Activated CD8-positive, alpha-beta memory T cell treated with anti-CD3 and anti-CD28 coated beads, Interleukin-2, amount 50 U/mL, for 1 hour (primary cell): Measurements from ENCODE around the gene BGN.

Experiments
- DNase-seq: peaks from one replicate; pipeline ENCODE4 v3.0.0-alpha.2; 2020; ENCODE audit errors: extremely low read depth

BGN gene

DNA sequence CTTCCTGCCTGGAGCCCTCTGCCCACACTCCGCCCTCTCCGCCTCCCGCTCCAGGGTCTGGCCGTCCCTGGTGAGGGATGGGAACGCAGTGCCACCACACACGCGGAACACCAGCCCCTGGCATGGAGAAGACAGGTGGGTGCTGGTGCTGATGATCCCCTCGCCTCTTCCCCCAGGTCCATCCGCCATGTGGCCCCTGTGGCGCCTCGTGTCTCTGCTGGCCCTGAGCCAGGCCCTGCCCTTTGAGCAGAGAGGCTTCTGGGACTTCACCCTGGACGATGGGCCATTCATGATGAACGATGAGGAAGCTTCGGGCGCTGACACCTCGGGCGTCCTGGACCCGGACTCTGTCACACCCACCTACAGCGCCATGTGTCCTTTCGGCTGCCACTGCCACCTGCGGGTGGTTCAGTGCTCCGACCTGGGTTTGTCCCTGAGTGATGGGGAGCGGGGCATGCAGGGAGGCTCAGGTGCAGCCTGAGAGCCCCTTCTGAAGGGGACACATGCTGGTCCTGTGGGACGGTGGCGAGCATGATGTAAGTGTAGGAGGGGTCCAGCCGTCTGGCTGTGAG lies 9.8 kb downstream of the BGN start:
- no peak for DNase-seq

DNA sequence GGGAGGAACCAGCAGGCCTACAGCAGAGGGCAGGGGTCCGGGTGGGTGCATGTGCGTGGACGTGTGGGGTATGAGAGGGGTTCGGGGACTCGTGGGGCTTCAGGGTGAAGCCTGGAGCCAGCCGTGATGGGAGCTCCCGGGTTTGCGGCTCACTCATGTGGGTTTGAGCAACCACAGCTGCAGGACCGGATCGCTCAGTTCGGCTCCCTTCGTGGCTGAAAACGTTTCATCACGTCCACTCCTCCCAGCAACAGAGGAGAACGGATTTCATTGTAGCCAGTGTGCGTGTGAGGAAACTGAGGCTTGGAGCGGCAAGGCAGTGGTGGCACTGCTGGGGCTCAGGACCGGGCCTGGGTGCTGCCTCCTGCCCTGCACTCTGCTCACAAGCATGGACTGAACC lies 10.6 kb downstream of the BGN start:
- DNase-seq = no peak

DNA sequence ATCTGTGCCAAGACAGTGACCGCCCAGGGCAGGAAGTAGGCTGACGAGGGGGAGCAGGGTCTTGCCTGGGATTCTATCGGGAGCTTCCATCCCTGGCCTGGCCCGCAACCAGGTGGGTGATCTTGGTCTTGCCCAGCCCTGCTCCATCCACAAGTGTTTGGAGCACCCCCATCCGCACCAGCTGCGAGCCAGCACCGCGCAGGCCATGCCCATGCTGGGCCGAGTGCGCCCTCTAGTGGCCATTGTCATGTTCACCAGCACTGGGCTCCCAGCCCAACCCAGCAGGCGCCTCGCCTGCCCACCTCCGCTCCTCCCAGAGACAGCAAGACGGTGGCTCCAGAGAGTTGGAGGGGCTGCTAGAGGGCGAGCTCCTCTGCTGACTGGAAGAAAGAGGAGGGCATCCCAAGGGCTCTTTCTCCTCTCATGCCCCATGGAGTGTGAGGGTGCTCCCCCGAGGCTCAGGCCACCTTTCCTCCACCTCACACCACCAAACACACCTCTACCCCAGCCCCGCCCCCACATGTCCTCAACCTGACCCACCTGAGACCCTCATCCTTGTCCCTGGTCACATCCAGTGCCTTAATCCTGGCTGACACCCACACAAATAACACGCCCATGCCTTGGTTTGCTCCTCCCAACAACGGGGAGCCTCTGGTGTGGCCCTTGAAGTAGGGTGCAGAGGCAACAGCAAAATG lies 12.9 kb downstream of the BGN start:
- DNase-seq = peak; percentile 60

DNA sequence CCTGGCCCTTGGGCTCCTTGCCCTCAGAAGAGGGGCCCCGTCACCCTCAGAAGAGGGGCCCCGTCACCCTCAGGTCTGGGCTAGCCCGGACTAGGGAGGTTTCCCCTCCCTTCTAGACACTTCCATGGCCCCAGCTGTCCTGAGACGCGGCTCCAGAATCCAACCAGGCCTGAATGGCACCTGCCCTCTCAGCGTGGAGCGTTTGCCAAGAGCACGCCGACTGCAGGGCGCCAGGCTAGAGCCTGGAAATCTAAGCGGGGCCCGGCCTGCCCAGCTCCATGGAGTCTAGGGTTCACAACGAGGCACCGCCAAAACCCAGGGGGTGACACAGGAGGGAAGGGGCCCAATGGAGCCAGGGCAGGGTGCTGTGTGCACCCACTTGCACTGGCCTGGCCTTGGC lies 14.8 kb downstream of the BGN start:
- DNase-seq = no peak

DNA sequence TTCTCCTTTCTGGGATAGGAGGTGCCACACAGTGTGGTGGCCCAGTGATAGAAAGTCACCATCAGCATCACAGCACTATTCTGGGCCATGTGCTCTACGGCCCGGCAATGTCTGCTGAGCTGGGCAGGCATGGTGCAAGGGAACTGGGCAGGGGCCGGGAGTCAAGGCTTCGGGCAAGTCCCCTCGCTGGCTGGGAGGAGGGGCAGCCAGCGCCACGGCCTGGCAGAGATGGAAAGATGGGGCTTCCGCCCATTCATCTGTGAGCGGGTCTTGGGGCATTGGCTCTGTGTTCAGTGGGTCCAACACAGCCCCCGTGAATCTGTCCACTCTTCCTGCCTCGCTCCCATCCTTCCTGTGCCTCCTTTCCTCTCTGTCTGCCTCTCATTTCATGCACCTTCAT lies 15.6 kb downstream of the BGN start:
- DNase-seq = no peak

DNA sequence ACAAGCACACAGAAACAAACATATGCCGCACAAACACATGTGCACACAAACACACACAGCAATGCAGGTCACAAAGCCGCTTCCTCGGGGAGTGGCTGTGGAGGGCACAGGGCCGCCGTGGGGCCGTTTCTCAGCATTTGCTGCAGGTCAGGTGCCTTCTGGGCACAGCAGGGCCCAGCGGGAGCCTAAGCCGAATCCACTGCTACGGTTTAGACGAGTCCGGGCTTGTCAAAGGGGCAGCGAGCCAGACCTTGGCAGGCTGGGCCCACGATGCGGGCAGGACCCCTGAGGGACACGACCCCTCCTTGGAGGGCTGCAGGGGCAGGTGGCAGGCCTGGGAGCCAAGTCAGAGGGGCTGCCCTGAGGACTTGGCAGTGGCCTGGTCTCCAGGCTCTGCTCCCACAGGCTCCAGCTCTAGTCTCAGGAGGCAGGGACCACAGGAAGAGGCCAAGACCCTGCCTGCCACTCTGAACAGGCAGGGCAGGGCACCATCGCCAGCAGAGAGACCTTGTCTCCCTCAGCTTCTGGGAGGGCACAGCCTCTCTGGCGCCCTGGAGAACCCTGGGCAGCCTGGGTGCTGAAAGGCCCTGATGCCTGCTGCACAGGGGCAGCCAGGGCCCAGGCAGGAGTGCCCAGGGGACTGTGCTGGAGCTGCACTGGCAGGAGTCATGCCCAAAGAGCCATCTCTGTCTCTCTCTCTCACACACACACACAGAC lies 17.2 kb downstream of the BGN start:
- DNase-seq = no peak

DNA sequence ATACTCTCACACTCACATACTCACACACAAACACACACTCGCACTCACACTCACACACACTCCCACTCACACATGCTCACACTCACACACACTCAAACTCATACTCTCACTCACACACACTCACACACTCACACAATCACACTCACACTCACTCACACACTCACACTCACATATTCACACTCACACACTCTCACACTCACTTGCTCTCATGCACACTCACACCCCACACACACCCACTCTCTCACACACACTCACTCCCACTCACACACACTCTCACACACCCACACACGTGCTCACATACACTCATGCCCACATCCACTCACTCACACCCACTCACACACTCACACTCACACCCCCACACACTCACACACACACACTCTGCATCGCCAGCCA lies 17.7 kb downstream of the BGN start:
- DNase-seq = no peak

DNA sequence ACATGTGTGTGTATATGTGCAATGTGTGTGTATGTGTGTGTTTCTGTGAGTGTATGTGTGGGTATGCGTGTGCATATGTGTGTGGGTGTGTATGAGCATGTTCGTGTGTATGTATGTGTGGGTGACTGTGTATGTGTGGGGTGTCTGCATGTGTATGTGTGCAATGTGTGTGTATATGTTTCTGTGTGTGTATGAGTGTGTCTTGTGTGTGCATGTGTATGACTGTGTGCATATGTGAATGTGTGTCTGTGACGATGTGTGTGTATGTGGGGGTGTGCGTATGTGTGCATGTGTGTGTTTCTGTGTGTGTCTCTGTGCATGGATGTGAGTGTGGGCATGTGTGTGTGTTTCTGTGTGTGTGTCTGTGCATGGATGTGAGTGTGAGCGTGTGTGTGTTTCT lies 18.5 kb downstream of the BGN start:
- DNase-seq = no peak

DNA sequence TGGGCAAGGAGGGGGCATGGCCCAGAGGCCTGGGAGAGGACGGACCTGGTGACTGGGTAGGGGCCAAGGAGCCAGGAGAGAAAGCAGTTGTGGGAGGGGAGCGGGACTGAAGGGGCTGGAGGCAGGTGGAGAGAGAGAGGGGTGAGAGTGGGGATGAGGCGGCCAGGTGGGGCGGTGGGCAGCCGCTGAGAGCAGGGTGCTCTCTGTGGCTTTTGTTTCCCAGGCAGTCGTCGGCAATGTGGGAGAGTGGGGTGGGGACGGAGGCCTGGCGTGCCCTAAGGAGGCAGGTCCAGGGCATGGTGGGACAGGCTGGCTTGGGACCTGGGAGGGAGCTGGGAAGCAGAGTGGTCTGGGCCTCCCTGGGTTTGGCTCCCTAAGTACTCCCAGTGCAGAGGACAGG lies 19.5 kb downstream of the BGN start:
- no peak for DNase-seq

DNA sequence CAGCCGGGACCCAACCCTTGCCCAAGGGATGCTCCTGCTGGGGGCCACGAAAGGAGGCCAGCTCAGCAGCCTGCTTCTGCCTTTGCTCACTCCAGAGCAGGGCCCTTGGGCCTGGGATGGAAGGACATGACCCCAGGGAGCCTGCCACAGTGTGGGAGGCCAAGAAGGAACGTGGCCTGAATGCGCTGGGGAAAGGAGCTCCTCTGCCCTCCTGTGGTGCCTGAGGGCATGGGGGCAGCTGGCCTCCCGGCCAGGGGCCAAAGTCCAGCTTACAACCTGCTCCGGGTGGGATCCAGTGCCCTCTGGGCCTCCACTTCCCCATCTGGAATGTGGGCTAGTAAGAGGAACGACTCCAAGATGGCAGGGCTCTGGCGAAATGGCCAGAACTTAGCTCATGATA lies 20.7 kb downstream of the BGN start:
- no peak for DNase-seq

DNA sequence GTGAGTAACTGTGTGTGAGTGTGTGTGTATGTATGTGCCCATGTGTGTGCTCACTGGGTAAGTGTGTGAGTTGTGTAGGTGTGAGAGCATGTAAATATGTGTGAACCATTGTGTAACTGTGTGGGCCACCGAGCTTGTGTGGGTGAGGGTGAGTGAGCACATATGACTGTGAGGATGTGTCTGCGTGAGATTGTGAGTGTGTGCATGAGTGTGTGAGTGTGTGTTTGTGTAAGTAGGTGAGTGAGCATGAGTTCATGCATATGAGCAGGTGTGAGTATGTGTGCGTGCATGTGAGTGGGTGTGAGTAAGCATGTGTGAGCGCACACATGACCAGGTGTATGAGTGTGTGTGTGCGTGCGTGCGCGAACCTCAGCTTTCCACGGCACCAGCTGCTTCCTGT lies 21.3 kb downstream of the BGN start:
- no peak for DNase-seq

DNA sequence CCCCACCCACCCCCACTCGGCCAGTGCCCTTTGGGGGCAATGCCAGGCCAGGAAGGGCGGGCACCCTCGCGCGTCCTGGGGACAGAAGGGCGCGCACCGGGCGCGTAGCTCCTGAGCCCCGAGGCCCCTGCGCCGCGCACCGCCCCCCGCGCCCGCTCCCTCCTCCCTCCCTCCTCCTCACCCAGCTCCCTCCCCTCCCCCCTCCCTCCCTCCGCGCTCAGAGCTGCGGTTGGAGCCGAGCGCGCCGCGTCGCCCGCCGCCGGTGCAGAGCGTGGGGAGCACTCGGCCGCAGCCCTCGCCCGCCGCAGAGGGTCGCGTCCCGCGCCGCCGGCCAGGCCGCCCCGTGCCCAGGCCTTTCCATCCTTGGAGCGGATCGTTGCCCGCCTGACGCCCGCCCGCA lies 22.6 kb downstream of the BGN start, which contains the start of gene ATP2B3:
ATP2B3 (plus strand) TSS at position 220 of the 400 bp plus-strand sequence. CDS start 18,606 bp downstream, outside the sequence.
- DNase-seq = no peak

DNA sequence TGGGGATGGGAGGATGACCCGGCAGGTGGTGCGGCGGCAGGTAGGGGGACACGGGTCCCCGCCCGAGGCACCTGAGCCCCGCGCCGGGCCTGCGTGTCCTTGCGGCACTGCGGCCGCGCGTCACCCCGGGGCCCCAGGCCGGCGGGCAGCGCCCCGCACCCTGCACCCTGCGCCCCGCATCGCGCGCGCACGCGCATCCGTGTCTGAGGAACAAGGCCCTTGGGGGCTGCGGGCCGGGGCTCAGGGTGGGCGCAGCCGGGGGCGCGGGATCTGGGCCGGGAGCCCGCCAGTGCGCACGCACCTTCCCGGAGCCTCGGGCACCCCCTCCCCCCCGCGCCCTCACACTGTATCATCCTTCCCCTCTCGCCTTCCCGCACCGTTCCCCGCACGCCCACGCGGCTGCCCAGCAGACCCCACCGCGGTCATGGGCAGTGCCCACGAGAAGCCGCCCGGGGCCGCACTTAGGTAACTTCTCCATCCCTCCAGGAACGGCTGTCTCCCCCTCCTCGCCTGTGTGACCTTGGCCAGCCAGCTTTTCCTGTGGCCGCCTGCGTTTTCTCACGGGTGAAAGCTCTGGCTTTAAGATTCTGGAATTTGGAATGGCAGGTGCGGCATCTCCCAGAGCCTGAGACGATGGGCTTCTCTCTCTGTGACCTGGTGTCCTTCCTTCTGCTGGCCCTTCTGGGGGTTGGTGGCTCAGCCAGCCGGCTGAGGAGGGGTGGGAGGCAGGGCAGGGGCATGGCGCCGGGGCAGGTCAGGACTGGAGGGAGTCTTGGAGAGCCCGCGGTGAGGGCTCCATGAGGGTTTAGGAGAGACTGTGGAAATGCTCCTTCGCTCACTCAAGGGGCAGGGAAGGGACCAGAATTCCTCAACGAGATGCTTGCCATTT lies 23.4 kb downstream of the BGN start:
- DNase-seq = no peak

DNA sequence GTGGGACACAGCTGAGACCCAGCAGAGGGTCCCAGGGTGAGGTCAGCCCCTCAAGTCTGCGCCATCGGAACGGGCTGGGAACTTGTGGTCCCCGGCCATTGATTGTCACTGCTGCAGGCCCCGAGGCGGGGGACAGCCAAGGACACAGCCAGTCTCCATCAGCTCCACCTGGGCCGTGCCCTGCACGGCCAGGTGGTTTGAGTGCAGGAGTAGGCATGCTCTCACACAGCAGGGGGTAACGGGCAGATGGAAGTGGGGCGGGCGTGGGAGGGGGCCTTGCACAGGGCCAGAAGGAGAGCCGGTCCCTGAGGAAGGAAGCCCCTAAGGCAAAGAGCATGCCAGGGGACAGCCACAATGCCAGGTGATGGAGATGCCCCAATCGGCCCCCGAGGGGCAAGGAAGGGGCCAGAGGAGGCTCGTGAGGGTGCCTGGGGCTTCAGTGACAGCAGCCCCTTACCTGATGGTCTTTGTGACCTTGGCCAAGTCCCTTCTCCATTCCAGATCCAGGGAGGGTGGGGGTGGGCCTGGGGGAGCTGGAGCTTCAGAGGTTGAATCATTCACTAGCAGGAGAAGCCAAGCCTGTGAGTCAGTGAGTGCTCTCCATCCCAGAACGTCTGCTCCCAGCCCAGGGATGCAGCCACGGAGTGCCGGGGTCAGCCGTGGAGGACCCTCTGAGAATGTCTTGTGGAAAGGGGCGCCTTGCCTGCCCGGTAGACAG lies 24.9 kb downstream of the BGN start:
- no peak for DNase-seq

DNA sequence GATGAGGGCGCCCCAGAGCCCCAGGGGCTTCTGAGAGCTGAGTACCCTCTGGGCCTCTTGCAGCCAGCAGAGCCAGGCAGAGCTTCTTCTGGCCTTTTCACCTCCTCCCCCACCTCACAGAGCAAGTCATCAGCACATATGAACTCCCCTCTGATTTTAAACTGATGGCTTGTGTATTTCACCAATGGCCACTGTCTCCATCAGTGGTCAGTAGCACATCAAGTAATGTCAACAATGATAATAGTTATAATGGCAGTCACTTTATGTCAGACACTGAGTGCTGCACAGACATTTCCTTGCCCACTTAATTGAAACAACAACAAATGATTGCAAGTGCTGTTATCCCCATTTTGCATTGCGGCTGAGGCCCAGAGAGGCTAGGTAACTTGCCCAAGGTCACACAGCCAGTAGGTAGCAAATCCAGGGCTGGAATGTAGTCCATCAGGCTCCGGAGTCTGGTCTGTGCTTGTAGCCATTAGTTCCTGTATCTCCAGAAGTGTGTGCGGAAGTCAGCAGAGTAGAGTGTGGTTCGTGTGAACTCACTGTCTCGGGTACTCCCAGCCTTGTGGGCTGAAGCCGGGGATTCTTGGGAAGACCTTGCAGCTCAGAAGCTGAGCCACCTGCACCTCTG lies 25.6 kb downstream of the BGN start:
- no peak for DNase-seq

DNA sequence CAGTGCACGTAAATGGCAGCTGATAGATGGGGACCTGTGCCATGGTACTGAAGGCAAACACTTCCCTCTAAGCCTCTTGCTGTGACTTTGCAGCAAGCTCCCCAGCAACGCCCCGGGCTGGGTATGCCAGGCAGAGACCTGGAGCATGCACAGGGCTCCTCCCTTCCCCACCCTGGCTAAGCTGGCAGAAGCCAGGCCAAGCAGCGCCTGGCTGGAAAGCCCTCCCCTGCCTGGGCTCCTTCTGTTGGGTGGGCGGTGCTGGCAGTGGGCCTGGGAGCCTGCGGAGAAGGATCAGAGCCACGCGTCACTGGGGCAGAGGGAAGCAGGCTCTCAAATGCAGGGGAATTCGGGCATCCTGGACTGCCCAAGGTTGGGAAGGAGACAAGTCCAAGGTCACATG lies 26.3 kb downstream of the BGN start:
- DNase-seq = no peak

DNA sequence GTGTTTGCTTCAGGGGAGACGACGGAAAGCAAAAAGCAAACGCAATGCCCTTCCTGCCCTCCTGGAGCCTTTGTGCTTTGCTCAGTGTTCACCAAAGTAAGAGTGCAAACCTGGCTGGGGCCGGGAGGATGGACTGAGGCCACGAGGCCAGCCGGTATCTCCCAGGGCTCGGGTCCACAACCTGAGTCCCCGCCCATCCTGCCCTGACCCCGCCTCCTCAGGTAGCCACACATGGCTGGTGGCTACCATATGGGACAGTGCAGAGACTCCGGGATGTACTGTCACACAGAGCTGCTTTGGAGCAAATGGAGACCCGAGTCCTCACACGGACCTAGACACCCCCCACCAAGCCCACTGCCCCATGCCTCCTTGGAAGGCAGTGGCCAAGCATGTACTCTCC lies 27.5 kb downstream of the BGN start:
- DNase-seq = no peak

DNA sequence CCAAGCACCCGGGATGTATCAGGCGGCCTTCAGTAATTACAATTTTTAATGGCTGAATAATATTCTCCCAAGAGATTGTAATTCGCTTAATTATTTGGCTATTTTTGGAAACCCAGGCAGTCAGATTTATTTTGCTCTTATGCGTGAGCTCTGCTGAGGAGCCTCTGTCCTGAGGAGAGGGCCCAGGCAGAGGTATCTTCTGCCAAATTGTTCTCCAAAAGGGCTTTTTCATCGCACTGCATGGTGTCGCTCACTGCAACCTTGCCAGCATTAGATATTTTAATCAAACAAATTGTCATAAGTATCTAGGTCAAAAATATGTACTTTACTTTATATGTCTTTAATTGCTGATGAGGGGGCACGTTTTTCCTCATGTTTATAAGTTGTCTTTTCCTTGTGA lies 28.5 kb downstream of the BGN start:
- DNase-seq = no peak

DNA sequence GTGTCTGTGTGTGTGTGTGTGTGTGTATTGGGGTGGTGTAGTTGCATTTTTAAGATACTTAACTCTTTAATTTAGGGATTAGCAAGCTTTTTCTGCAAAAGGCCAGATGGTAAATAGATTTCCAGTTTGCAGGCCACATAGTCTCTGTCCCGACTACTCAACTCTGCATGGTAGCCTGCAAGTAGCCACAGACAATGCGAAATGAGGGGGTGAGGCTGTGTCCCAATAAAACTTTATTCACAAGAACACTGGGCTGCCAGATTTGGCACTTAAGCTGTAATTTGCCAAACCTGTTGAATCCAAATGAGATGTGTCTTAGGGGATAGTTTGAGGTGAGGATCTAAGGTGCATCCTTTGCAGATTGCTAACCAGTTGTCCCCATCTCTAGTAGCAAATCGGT lies 29.5 kb downstream of the BGN start:
- no peak for DNase-seq

DNA sequence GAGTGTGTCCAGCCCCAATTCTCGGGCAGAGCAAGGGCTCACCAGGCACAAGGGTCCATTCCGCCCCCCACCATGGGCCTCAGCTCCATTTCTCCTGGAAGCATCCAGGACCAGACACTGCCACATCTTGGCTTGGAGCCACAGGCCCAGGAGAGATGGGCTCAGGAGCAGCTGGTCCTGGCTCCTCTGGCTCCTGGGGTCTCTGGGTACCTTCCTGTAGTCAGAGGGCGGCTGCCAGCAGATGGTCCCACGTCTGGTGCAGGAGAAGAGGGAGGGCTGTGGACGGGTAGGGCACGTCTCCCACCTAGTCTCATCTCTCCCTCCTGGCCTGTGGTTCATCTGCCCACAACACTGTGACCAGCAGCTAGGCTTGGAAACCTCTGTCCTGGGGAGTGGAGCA lies 30.7 kb downstream of the BGN start:
- DNase-seq = no peak

DNA sequence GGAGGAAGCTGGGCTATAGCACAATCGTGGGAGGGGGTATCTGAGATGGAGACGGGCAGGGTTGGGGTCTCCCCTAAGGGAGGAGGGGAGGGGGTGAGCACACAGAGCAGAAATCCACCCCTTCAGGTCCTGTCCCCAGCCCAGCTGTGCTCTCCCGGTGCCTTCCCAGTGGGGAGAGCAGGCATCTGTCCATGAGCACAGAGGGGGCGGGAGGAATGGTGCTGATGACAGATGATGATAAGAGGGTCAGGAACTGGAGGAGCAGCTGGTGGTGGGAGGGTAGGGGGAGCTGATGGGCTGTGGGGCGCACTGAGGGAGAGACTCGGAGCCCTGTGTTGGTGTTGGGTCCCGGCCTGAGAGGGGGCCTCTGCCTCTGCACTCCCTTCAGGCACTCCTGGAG lies 31.3 kb downstream of the BGN start:
- no peak for DNase-seq
